Fibroblast of lung (primary cell): ENCODE measurements around the gene CTTNBP2NL. TPM values are rescaled to one million over a fixed set of nuclear protein-coding genes. Genes with fewer than 3 reads are reported as not detected.

ENCODE experiments used
- DNase-seq, 2 donors: peaks; one replicate each; pipeline versions ENCODE4 v3.0.0 to v3.0.0-alpha.2; 2010; ENCODE audit warnings: low read depth in 2 of 2
- H2AFZ ChIP-seq: 2 replicates; pipeline ENCODE4 v1.5.1; 2012; ENCODE audit warnings: low read length, control low read depth, inconsistent platforms
- H3K27ac ChIP-seq: 2 replicates; pipeline ENCODE4 v1.5.1; 2011; ENCODE audit warnings: low read length, control low read depth; ENCODE audit not compliant: insufficient read depth
- H3K27me3 ChIP-seq: 2 replicates; pipeline ENCODE4 v1.5.1; 2011; ENCODE audit warnings: mild to moderate bottlenecking, low read length; ENCODE audit not compliant: control insufficient read depth, insufficient read depth
- H3K36me3 ChIP-seq: 2 replicates; pipeline ENCODE4 v1.5.1; 2011; ENCODE audit warnings: low read length; ENCODE audit not compliant: control insufficient read depth, insufficient read depth
- H3K4me1 ChIP-seq: 2 replicates; pipeline ENCODE4 v1.5.1; 2011; ENCODE audit warnings: low read length; ENCODE audit not compliant: control insufficient read depth, insufficient read depth; ENCODE audit errors: extremely low read depth
- H3K4me2 ChIP-seq: 2 replicates; pipeline ENCODE4 v1.5.1; 2011; ENCODE audit warnings: low read length, control low read depth; ENCODE audit not compliant: insufficient read depth; ENCODE audit errors: extremely low read depth
- H3K4me3 ChIP-seq, 4 experiments: fragments of 200-600 bp in 1 of 4; sonication (generic) in 1 of 4; replicated peaks in 1 of 4; 2 replicates each; pipeline ENCODE4 v1.5.1; 2011 to 2016; ENCODE audit warnings: low read length in 4 of 4, low read depth in 3 of 4, mild to moderate bottlenecking in 3 of 4, control low read depth in 2 of 4, inconsistent platforms in 1 of 4, mixed read lengths in 1 of 4; ENCODE audit not compliant: insufficient read depth in 1 of 4; ENCODE audit errors: control extremely low read depth in 1 of 4
- H3K79me2 ChIP-seq: 2 replicates; pipeline ENCODE4 v1.5.1; 2012; ENCODE audit warnings: mild to moderate bottlenecking, low read length, inconsistent platforms; ENCODE audit not compliant: control insufficient read depth, insufficient read depth
- H3K9ac ChIP-seq: 2 replicates; pipeline ENCODE4 v1.5.1; 2011; ENCODE audit warnings: mild to moderate bottlenecking, low read length, control low read depth; ENCODE audit not compliant: insufficient read depth
- H3K9me3 ChIP-seq: 2 replicates; pipeline ENCODE4 v1.5.1; 2012; ENCODE audit warnings: low read depth, low read length; ENCODE audit not compliant: control insufficient read depth, insufficient read depth
- H4K20me1 ChIP-seq: 2 replicates; pipeline ENCODE4 v1.5.1; 2011; ENCODE audit warnings: low read length; ENCODE audit not compliant: control insufficient read depth, insufficient read depth; ENCODE audit errors: extremely low read depth
- EZH2 ChIP-seq: IDR thresholded peaks from 2 replicates; pipeline ENCODE4 v1.5.1; 2012; ENCODE audit warnings: low read length, control low read depth, mild to moderate bottlenecking; ENCODE audit errors: missing control alignments
- polyA plus RNA-seq, 2 donors: library from polyadenylated mRNA; depleted of rRNA in 1 of 2; stranded (reverse) in 1 of 2; unstranded in 1 of 2; fragments of >200 nt; gene quantifications; 2 replicates each; pipeline ENCODE4 v1.2.1, GENCODE V29; 2011 to 2012; ENCODE audit warnings: missing spikeins in 1 of 2
- total RNA-seq: library from RNA; depleted of rRNA; stranded (reverse); fragments of >200 nt; gene quantifications from 2 replicates; pipeline ENCODE4 v1.2.1, GENCODE V29; 2014
- TF ChIP-seq, protein P1 (sequence below), 2 donors: IDR thresholded peaks in 1 of 2; conservative IDR thresholded peaks in 1 of 2; 1 replicate in 1 of 2; 2 replicates in 1 of 2; pipeline ENCODE4 v1.5.1; 2011 to 2012; ENCODE audit warnings: low read length in 2 of 2, control low read depth in 1 of 2, inconsistent platforms in 1 of 2, low read depth in 1 of 2, mild to moderate bottlenecking in 1 of 2

CTTNBP2NL gene
- total and polyA plus RNA-seq, 2 donors (not counting 1 experiment from before 2014, with no cell fraction given): 18.5 to 26.8 TPM

DNA sequence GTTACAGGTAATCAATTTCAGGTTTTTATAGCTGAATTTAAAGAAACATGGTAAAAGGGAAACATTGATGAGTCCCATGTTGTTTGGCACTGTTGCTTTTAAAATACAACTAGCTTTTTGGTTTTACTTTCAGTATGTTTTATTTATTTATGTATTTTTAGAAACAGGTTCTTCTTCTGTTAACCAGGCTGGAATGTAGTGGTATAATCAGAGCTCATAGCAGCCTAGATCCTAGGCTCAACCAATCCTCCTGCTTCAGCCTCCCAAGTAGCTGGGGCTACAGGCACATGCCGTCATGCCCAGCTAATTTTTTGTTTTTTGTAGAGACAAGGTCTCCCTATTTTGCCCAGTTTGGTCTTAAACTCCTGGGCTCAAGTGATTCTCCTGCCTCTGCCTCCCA, 50.4 kb downstream of the CTTNBP2NL start:
- DNase-seq: peak in 1 of 2 donors; percentile 36
- no peak overlapping the region for H3K4me3 ChIP-seq
- peak overlapping the region; percentile 36 for H3K4me2 ChIP-seq
- H3K9me3 ChIP-seq: no peaks in the 10 kb centered on the region
- no peak overlapping the region for H3K27ac ChIP-seq
- peaks cover 13% of the 10 kb centered on the region for H3K79me2 ChIP-seq
- H3K4me1 ChIP-seq: peaks cover 17% of the 10 kb centered on the region
- no peaks in the 10 kb centered on the region for H3K27me3 ChIP-seq
- H4K20me1 ChIP-seq: no peaks in the 10 kb centered on the region
- no peak overlapping the region for H3K9ac ChIP-seq
- H2AFZ ChIP-seq: no peak overlapping the region
- TF ChIP-seq, protein P1, sequence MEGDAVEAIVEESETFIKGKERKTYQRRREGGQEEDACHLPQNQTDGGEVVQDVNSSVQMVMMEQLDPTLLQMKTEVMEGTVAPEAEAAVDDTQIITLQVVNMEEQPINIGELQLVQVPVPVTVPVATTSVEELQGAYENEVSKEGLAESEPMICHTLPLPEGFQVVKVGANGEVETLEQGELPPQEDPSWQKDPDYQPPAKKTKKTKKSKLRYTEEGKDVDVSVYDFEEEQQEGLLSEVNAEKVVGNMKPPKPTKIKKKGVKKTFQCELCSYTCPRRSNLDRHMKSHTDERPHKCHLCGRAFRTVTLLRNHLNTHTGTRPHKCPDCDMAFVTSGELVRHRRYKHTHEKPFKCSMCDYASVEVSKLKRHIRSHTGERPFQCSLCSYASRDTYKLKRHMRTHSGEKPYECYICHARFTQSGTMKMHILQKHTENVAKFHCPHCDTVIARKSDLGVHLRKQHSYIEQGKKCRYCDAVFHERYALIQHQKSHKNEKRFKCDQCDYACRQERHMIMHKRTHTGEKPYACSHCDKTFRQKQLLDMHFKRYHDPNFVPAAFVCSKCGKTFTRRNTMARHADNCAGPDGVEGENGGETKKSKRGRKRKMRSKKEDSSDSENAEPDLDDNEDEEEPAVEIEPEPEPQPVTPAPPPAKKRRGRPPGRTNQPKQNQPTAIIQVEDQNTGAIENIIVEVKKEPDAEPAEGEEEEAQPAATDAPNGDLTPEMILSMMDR (conservative IDR thresholded peaks at IDR 0.05 in 1 of 2, IDR thresholded peaks at IDR 0.05 in 1 of 2; ENCODE audit: low read depth in 1 of 2, low read length in 2 of 2): no peak
- no peaks in the 10 kb centered on the region for H3K36me3 ChIP-seq

DNA sequence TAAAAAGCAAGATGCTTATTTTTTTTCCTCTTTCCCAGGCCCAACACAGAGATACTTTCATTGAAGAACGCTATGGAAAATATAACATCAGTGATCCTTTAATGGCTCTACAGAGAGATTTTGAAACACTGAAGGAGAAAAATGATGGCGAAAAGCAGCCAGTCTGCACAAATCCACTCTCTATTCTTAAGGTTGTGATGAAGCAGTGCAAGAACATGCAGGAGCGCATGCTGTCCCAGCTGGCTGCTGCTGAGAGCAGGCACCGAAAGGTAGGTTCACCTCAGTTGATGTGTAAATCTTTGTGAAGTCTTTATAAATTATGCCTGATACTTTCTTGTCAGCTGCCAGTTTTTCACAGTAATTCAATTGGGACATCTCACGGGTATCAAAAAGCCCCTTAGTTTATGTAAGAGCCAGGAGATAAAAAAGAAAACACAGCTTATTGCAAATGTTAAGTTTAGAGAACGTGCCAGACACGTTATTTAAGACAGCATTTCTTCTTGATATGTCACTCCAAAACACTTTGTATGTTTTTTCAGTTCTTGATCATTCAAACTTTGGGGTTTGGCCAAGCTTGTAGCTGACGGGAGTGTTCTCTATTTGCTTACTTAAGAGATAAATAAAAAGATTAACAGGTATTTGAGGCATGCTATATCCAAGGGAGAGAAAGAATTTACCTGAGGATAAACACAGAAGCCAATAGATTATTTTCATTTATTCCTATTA, 53.1 kb downstream of the CTTNBP2NL start:
- Histone ChIP-seq H3K9ac (no peak overlapping the region), H3K36me3 (no peaks in the 10 kb centered on the region), H2AFZ (no peak overlapping the region), H3K79me2 (peaks cover 13% of the 10 kb centered on the region), H3K4me2 (no peak overlapping the region), H4K20me1 (no peaks in the 10 kb centered on the region), H3K4me3 (no peak overlapping the region), H3K9me3 (no peaks in the 10 kb centered on the region), H3K27ac (no peak overlapping the region), H3K4me1 (peaks cover 15% of the 10 kb centered on the region), H3K27me3 (no peaks in the 10 kb centered on the region)
- TF ChIP-seq EZH2: no peak
- TF ChIP-seq, protein P1 (conservative IDR thresholded peaks at IDR 0.05 in 1 of 2, IDR thresholded peaks at IDR 0.05 in 1 of 2; ENCODE audit: low read depth in 1 of 2, low read length in 2 of 2): no peak
- no peak for DNase-seq

DNA sequence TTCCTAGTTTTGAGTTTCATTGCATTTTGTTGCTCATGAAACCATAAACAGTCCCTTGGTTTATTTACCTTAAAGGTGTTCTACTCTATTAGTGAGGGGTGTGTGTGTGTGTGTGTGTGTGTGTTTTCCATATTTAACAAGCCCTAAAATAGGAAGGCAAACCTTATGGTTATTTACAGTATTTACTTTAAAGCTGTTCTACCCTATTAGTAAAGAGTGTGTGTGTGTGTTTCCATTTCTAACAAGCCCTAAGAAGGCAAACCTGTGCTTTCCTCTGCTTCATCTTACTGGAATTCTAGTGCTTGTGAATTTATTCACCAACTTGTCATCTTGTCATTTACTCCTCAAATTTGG, 53.6 kb downstream of the CTTNBP2NL start:
- Histone ChIP-seq H3K79me2 (peaks cover 13% of the 10 kb centered on the region), H2AFZ (no peak overlapping the region), H3K36me3 (peaks cover 3% of the 10 kb centered on the region), H3K4me1 (peaks cover 14% of the 10 kb centered on the region), H3K27ac (no peak overlapping the region), H3K4me2 (no peak overlapping the region), H4K20me1 (no peaks in the 10 kb centered on the region), H3K9me3 (no peaks in the 10 kb centered on the region), H3K27me3 (no peaks in the 10 kb centered on the region), H3K9ac (no peak overlapping the region), H3K4me3 (no peak overlapping the region)
- DNase-seq: no peak
- TF ChIP-seq, protein P1 (conservative IDR thresholded peaks at IDR 0.05 in 1 of 2, IDR thresholded peaks at IDR 0.05 in 1 of 2; ENCODE audit: low read depth in 1 of 2, low read length in 2 of 2): no peak
- TF ChIP-seq EZH2: no peak
